Peyer's patch (tissue), 4 donors: ENCODE data around the gene EDC4. TPM values are rescaled to one million over a fixed set of nuclear protein-coding genes. Genes with fewer than 3 reads are reported as not detected.
A peak's percentile ranks its signal among the peaks of the same experiment; 100 is the strongest.

Source experiments
- DNase-seq, 3 donors: peaks; one replicate each; pipeline ENCODE4 v3.0.0-alpha.2; 2017 to 2019
- H3K27ac ChIP-seq, 4 donors: fragments of 200-600 bp; sonication (generic); one replicate each; pipeline ENCODE4 v1.5.1; 2016 to 2019
- H3K27me3 ChIP-seq, 2 donors: fragments of 200-600 bp; sonication (generic); one replicate each; pipeline ENCODE4 v1.5.1; 2019
- H3K36me3 ChIP-seq, 3 donors: fragments of 200-600 bp; sonication (generic); one replicate each; pipeline ENCODE4 v1.5.1; 2016 to 2019
- H3K4me1 ChIP-seq, 4 donors: fragments of 200-600 bp; sonication (generic); one replicate each; pipeline ENCODE4 v1.5.1; 2016 to 2019
- H3K4me3 ChIP-seq, 4 donors: fragments of 200-600 bp; sonication (generic); 1 replicate in 3 of 4; 2 replicates in 1 of 4; pipeline ENCODE4 v1.5.1; 2016 to 2019; ENCODE audit warnings: mild to moderate bottlenecking in 1 of 4
- H3K9me3 ChIP-seq, 4 donors: fragments of 200-600 bp; sonication (generic); one replicate each; pipeline ENCODE4 v1.5.1; 2016 to 2019; ENCODE audit warnings: mild to moderate bottlenecking in 1 of 4
- POLR2A ChIP-seq, 2 donors: fragments of 450-650 bp; IDR thresholded peaks; one replicate each; pipeline ENCODE4 v1.5.1; 2017; ENCODE audit warnings: antibody characterized with exemption in 2 of 2, mild to moderate bottlenecking in 2 of 2, moderate library complexity in 2 of 2
- total RNA-seq, 4 donors: library from RNA; depleted of rRNA; stranded (reverse); fragments of >200 nt; gene quantifications; one replicate each; pipeline ENCODE4 v1.1.0, GENCODE V29; 2016
- TF ChIP-seq, protein P1 (sequence below), 6 experiments: fragments of 450-650 bp in 4 of 6; fragments of 200-600 bp in 2 of 6; sonication (generic) in 1 of 6; IDR thresholded peaks; one replicate each; pipeline ENCODE4 v1.5.1; 2017 to 2019; ENCODE audit warnings: antibody characterized with exemption in 6 of 6, mild to moderate bottlenecking in 3 of 6, moderate library complexity in 1 of 6

EDC4 gene
- total RNA-seq, 4 donors from 2014 or later: 94.2 to 154 (median 114) TPM

GRCh38 chr16:67923414-67924116 lies 50.7 kb downstream of the EDC4 start:
- Histone ChIP-seq H3K4me3 (no peak overlapping the region), H3K27me3 (no peaks in the 10 kb centered on the region), H3K27ac (no peak overlapping the region), H3K4me1 (peaks cover 0 to 4% (median 0%) of the 10 kb centered on the region in 4 donors), H3K9me3 (no peaks in the 10 kb centered on the region), H3K36me3 (peaks cover 0 to 34% (median 0%) of the 10 kb centered on the region in 3 donors)
- DNase-seq: no peak
- TF ChIP-seq POLR2A (IDR thresholded peaks at IDR 0.05): no peak
- TF ChIP-seq, protein P1, sequence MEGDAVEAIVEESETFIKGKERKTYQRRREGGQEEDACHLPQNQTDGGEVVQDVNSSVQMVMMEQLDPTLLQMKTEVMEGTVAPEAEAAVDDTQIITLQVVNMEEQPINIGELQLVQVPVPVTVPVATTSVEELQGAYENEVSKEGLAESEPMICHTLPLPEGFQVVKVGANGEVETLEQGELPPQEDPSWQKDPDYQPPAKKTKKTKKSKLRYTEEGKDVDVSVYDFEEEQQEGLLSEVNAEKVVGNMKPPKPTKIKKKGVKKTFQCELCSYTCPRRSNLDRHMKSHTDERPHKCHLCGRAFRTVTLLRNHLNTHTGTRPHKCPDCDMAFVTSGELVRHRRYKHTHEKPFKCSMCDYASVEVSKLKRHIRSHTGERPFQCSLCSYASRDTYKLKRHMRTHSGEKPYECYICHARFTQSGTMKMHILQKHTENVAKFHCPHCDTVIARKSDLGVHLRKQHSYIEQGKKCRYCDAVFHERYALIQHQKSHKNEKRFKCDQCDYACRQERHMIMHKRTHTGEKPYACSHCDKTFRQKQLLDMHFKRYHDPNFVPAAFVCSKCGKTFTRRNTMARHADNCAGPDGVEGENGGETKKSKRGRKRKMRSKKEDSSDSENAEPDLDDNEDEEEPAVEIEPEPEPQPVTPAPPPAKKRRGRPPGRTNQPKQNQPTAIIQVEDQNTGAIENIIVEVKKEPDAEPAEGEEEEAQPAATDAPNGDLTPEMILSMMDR (IDR thresholded peaks at IDR 0.05): no peak

- DNase-seq: no peak
- Histone ChIP-seq H3K4me1 (peaks cover 0 to 4% (median 0%) of the 10 kb centered on the region in 4 donors), H3K36me3 (peaks cover 0 to 35% (median 0%) of the 10 kb centered on the region in 3 donors), H3K9me3 (no peaks in the 10 kb centered on the region), H3K27ac (no peak overlapping the region), H3K27me3 (no peaks in the 10 kb centered on the region), H3K4me3 (no peak overlapping the region)
- no peak for TF ChIP-seq POLR2A (IDR thresholded peaks at IDR 0.05)
- TF ChIP-seq, protein P1 (IDR thresholded peaks at IDR 0.05): no peak
These were observed 51.5 kb downstream of the EDC4 start for GRCh38 chr16:67924140-67924906.

DNA sequence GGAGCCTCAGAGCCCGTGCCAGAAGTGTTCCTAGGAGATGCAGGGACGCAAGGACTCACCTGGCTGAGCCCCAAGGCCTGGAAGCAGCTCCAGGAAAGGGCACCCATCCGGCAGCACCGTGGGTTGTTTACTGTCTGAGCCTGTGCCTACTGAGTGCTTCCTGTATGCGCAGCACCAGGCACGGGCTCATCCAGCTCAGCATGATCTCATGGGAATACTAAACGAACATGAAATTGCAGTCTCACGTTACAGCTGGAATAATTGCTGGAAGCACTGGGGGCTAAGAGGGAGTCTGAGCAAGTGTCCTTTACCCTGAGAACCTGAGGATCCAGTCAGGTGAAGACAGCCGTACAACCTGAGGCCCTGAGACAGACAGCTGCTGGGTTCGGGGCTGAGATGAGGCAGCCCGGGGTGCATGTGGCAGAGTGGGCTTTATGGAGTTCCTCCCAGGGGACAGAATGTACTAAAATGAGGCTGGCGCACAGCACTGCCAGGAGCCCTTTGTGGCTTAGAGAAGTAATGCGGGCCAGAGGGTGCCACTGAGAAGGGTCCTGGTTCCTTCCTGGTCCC lies 53.4 kb downstream of the EDC4 start:
- H3K36me3 ChIP-seq: peaks cover 0 to 48% (median 0%) of the 10 kb centered on the region in 3 donors

DNA sequence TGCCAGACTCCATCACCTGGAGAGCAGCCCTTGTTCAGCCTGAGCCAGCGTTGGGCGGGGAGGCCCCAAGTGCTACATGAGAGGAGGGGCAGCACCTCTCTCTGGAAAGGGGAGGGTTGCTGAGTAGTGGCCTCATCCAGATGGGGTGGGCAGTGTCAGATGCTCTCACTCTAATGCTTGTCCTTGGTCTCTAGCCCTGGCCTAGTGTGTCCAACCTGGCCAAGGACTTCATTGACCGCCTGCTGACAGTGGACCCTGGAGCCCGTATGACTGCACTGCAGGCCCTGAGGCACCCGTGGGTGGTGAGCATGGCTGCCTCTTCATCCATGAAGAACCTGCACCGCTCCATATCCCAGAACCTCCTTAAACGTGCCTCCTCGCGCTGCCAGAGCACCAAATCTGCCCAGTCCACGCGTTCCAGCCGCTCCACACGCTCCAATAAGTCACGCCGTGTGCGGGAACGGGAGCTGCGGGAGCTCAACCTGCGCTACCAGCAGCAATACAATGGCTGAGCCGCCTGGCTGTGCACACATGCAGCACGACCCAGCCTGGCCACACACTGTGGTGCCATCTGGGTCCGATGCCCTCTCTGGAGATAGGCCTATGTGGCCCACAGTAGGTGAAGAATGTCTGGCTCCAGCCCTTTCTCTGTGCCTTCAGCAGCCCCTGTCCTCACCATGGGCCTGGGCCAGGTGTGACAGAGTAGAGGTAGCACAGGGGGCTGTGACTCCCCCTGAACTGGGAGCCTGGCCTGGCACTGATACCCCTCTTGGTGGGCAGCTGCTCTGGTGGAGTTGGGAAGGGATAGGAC lies 54.5 kb downstream of the EDC4 start:
- no peak for DNase-seq
- no peaks in the 10 kb centered on the region for H3K9me3 ChIP-seq
- peaks cover 0 to 4% (median 0%) of the 10 kb centered on the region in 4 donors for H3K4me1 ChIP-seq
- H3K27me3 ChIP-seq: no peaks in the 10 kb centered on the region
- peaks cover 0 to 57% (median 0%) of the 10 kb centered on the region in 3 donors for H3K36me3 ChIP-seq
- H3K27ac ChIP-seq: no peak overlapping the region
- no peak for TF ChIP-seq POLR2A (IDR thresholded peaks at IDR 0.05)
- TF ChIP-seq, protein P1 (IDR thresholded peaks at IDR 0.05): no peak
- no peak overlapping the region for H3K4me3 ChIP-seq

More for the DNA sequence above, 53.4 kb downstream of the EDC4 start:
- Histone ChIP-seq H3K4me3 (no peak overlapping the region), H3K27me3 (no peaks in the 10 kb centered on the region), H3K27ac (peak overlapping the region in 1 of 4 donors; percentile 46), H3K9me3 (no peaks in the 10 kb centered on the region), H3K4me1 (peaks cover 0 to 4% (median 0%) of the 10 kb centered on the region in 4 donors)
- no peak for TF ChIP-seq POLR2A (IDR thresholded peaks at IDR 0.05)
- TF ChIP-seq, protein P1 (IDR thresholded peaks at IDR 0.05): peak in 1 of 6 experiments; percentile 9
- DNase-seq: no peak

GRCh38 chr16:67928147-67928546 lies 55.3 kb downstream of the EDC4 start:
- Histone ChIP-seq H3K27ac (no peak overlapping the region), H3K27me3 (no peaks in the 10 kb centered on the region), H3K4me1 (peaks cover 0 to 4% (median 0%) of the 10 kb centered on the region in 4 donors), H3K4me3 (no peak overlapping the region), H3K9me3 (no peaks in the 10 kb centered on the region), H3K36me3 (peaks cover 0 to 61% (median 0%) of the 10 kb centered on the region in 3 donors)
- TF ChIP-seq POLR2A (IDR thresholded peaks at IDR 0.05): no peak
- TF ChIP-seq, protein P1 (IDR thresholded peaks at IDR 0.05): no peak
- no peak for DNase-seq
